Stimulated activated CD8-positive, alpha-beta memory T cell treated with anti-CD3 and anti-CD28 coated beads, Interleukin-2, amount 100 ng/mL, for 48 hours (primary cell): ENCODE data around the gene SPANXD.
"Not testable (repeated sequence)": the region's sequence is repeated elsewhere in the genome, so short reads cannot be mapped to it uniquely, and the experiment has no call there.

ENCODE experiments used
- DNase-seq, 2 donors: peaks; one replicate each; pipeline ENCODE4 v3.0.0-alpha.2; 2020; ENCODE audit warnings: low read depth in 2 of 2

SPANXD gene, protein sequence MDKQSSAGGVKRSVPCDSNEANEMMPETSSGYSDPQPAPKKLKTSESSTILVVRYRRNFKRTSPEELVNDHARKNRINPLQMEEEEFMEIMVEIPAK

DNA sequence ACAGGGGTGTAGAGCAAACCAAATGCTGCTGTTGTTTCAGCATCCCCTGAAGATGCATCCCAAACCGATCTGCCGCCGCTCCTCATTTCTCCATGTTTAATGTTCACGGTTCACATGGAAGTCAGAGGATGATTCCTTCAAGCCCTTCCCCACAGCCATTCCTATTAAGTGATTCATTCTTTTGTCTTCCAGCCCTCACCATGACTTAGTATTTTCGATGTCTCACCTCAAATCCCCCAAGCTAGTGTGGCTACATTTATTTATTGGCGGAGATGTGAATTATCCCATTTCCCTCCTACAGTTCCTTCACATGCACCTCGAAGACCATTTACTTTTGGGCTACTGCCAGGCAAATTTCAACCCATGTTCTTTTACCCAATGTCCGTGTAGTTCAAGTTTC is at the start of gene SPANXD:
SPANXD (minus strand) TSS at position 101 of the 400 bp plus-strand sequence. CDS start 334 bp downstream, outside the sequence.
- not testable (repeated sequence) for DNase-seq

DNA sequence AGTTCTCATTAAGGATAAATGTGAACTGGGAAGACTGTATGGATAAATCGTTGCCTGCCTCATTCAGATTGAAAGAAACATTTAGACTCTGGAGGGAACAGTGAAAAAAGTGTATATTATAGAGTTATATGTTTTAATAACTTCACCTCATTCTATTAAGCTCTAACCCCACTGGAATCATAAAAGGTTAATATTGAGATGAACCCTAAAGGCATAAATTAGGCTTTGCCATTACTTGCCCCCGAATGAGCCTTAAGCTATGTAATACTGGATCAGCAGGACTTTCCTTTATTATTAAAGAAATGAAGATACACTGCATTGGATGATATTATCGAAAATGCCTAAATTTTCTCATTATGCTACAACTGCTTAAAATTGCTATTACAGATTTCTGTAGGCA is 44.1 kb upstream of the SPANXD start:
- DNase-seq, result no peak

DNA sequence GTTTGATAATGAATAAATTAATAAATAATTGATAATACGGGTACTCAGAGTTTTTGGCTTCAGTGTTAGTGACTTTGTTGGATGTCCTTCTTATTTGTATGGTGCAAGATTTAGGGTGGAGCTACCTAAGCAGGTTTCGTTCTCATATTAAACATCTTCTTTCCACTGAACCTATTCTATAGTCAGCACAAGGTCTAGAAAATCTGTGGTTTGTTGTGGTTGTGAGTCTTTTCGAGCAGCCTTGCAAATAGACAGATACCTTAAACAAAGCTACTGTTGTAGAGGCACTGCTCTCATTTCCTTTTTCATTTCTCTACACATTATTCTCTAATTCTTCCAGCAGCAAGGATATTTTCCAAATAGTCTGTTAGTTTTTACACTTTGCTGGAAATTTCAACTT is 38.1 kb upstream of the SPANXD start:
- no peak for DNase-seq

DNA sequence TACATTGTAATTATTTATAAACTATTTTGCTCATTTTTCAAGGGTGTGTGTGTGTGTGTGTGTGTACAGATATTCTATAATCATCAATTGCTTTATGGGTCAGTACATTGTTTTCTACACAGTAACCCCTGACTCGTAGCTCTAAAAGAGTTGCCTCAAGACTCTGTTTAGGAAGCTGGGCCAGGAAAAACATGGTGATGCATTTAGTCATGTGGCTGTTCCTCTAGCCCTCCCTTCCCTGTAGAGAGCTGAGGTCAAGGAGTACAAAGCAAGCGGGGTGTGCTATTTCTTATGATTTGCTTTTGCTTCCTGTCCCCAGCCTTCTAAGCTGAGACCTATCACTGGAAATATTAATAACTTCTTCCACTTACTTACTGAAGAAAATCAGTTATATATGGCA is 34.8 kb upstream of the SPANXD start:
- DNase-seq, result no peak

DNA sequence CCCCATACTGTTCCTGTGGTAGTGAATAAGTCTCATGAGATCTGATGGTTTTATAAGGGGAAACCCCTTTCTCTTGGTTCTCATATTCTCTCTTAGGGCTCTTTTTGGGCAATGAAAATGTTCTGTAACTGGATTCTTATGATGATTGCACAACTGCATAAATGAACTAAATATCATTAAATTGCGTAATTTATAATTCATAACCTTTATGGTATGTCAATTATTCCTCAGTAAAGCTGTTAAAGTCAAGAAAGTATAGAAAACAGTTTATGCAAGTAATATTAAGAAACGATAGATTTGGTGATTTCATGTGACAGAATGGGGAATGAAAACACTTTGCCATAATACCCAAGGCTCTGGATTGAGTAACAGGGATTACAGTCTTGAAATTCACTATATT is 33.5 kb upstream of the SPANXD start:
- no peak for DNase-seq

DNA sequence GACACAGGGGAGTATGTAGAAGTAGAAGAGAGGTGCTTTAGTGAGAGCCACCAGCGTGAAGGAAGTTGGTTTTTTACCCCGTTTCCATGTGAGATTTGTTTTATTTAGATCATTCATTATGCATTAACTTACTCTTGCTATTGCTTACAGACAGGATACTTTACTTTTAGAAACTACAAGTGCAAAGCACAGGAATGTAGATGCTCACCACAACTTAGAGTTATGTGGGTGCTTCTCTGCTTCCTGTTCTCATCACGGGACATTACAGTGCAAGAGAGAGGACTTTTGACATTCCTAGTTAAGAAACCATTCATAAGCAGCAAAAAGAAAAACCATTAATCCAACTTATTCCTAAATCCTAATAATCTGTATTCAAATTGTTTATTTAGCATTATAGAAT is 25.6 kb upstream of the SPANXD start:
- no peak for DNase-seq

DNA sequence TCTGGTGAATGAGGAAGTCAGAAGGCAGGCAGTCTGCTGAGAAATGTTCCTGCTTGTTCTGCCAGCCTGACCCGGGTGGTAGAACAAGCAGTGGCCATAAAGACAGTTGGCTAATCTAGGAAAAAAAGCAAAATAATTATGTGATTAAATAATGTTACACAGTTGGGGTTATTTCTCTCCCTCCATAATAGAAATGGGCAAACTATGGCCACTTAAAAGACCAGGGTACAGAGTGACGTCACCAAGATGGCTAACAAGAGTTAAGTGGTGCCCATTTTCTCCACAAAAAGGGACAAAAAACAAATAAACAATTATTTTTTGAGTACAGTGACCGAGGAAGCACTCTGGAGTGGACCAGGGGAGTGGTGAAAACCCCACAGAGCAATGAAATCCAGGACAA is 16.1 kb upstream of the SPANXD start:
- no peak for DNase-seq

DNA sequence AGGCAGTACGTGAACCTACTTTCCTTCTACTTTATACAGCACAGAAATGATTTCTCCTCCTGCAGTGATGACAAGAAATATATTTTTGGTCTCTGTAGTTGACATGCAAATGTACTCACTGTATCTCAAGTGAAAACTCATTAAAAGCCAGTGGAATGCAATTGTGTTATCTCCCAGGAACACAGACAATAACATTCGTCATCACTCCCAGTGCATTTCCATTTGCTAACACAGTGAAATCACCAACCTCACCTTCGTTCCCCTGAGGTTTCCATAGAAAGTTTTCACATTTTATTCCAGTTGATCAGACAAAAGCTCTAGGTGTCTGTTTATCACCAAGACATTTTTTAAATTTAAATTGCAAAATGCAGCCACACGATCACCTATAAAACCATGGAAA is 2.5 kb upstream of the SPANXD start:
- no peak for DNase-seq

DNA sequence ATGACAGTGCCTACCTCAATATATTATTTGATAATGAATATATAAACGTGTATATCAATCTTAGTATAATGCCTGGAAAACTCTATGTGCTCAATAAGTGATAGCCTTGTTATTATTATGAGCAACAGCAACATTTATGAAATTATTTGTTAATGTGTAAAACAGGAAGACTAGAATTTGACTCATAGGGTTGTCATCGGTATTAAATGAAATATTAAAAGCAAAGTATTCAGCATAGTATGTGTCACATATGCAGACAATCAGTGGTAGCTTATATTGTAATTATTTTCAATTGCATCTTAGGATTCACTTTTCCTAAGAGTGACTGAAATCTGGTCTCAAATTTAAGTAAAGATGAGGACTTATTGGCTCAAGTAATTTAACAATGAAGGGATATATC is 24.6 kb downstream of the SPANXD start:
- no peak for DNase-seq

DNA sequence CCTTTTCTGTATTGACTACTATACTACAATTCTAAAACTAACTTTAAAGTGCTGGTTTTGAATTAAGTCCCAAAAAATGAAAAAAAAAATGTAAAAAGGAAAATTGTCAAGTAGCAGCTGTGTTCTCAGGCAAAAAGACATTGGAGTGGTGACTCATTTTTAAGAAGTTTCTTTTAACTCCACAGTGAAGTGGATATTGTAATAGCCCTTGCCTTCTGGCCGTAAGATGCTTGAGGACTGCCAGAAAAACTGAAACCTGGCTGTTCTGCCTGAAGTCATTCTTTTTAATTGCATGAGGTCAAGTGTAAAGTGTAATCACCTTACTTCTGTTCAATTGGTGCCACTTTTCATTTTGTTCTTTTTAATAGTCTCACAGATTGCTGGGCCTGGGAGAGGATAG is 28.9 kb downstream of the SPANXD start:
- no peak for DNase-seq

DNA sequence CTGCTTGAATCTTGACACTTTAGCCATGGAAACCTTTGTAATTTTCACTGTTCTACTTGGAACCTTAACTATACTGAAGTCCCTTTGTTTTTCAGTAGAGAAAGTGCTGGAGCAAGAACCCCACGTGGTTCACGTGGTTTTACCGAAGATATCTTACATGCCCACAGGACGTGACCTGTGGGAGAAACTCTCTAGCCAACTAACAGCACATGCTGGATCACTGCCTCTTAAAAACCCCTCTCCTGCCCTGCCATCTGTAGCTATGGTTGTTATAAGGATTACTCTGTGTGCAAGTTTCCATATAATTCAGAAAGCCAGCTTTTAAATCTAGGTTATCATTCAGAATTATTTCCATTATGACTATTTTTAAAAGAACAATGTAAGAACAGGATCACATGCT is 30.2 kb downstream of the SPANXD start:
- DNase-seq, result no peak

DNA sequence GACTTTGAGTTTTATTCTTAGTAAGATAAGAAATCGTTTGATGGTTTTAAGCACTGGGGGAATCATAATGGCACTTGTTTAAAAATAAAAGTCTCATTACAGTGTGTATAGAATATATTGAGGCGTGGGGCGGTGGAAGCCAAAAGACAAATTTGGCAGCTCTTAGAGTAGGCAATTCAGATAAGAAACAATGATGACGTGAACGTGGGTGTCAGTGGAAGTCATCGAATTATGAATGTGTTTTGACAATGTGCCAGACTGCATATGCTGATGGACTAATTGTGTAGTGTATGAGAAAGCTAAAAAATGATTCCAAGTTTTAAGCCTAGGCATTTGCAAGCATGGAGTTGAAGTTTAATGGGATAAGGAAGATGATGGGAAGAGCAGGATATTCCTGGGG is 35.8 kb downstream of the SPANXD start:
- no peak for DNase-seq

DNA sequence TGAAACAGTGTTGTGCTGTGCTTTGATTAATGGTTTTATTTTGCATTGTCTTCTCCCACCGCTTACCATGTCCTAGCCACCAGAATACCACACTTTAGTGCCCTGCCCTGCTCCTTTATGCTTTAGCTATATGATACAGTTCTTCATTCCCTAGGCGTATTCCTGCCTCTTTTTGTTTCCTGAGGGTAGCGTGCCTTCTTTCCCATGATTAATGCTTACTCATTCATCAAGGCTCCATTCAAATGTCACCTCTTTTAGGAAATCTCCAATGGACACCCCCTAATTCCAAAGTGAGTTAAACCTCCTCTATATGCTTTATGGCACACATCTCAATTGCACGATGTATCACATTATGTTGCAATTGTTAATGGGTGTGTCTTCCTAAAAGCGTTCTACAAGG is 46.3 kb downstream of the SPANXD start:
- DNase-seq, result no peak
